GM12873 (cell line): ENCODE measurements around the gene IPO9.

Source experiments
- TF ChIP-seq, protein P1 (sequence below): IDR thresholded peaks from 2 replicates; pipeline ENCODE4 v1.5.1; 2012; ENCODE audit warnings: low read depth, mild to moderate bottlenecking, moderate library complexity, low read length, control low read depth; ENCODE audit not compliant: insufficient read depth; ENCODE audit errors: missing control alignments

IPO9 gene

GRCh38 chr1:201828820-201829774 is at the start of gene IPO9:
Gene IPO9, plus strand, starts transcription at chr1:201829157. Its CDS starts 53 bp downstream, at chr1:201829210.
- TF ChIP-seq, protein P1, sequence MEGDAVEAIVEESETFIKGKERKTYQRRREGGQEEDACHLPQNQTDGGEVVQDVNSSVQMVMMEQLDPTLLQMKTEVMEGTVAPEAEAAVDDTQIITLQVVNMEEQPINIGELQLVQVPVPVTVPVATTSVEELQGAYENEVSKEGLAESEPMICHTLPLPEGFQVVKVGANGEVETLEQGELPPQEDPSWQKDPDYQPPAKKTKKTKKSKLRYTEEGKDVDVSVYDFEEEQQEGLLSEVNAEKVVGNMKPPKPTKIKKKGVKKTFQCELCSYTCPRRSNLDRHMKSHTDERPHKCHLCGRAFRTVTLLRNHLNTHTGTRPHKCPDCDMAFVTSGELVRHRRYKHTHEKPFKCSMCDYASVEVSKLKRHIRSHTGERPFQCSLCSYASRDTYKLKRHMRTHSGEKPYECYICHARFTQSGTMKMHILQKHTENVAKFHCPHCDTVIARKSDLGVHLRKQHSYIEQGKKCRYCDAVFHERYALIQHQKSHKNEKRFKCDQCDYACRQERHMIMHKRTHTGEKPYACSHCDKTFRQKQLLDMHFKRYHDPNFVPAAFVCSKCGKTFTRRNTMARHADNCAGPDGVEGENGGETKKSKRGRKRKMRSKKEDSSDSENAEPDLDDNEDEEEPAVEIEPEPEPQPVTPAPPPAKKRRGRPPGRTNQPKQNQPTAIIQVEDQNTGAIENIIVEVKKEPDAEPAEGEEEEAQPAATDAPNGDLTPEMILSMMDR: peak; percentile 89

DNA sequence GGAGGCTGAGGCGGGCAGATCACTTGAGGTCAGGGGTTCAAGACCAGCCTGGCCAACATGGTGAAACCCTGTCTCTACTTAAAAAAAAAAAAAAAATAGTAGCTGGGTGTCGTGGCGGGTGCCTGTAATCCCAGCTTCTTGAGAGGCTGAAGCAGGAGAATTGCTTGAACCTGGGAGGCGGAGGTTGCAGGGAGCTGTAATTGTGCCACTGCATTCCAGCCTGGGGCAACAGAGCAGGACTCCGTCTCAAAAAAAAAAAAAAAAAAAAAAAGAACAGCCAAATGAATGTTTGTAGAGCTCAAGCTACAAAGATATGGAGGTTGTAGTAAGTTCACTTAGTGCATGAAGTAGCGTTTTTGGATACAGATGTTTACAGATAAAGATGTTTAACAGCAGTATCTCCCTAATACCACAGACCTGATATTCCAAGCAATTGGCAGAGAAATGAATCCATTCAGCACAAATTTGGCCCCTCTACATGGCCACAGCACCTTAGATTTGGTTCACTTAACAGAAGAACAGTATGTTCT is 49.5 kb upstream of the IPO9 start:
- TF ChIP-seq, protein P1: no peak

GRCh38 chr1:201780952-201781351 is 48.0 kb upstream of the IPO9 start:
- TF ChIP-seq, protein P1: no peak

DNA sequence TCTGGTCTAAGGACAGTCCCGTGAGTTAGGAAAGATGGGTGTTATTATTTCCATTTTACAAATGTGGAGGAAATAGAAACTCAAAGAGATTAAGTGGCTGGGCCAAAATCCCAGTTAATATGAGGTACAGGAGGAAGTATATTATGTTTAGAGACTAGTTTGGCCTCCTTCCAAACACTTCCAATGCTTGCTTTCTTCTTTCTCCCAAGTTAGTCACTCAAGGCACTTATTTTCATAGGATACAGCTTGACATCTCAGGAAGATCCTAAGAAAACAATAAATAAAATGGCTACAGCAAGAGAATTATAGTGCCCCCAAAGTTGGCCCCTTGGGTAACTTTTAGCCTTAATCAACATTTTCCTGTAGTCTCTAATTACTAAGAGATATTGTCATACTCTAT is 47.5 kb upstream of the IPO9 start:
- TF ChIP-seq, protein P1: no peak

DNA sequence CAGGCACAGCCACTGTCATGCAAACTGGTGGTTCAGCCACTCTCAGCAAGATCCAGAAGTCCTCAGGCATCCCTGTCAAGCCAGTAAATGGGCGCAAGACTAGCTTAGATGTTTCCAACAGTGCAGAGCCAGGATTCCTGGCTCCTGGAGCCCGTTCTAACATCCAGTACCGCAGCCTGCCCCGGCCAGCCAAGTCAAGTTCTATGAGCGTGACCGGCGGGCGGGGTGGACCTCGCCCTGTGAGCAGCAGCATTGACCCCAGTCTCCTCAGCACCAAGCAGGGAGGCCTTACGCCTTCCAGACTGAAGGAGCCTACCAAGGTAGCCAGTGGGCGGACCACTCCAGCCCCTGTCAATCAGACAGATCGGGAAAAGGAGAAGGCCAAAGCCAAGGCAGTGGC is 46.6 kb upstream of the IPO9 start:
- TF ChIP-seq, protein P1: no peak

DNA sequence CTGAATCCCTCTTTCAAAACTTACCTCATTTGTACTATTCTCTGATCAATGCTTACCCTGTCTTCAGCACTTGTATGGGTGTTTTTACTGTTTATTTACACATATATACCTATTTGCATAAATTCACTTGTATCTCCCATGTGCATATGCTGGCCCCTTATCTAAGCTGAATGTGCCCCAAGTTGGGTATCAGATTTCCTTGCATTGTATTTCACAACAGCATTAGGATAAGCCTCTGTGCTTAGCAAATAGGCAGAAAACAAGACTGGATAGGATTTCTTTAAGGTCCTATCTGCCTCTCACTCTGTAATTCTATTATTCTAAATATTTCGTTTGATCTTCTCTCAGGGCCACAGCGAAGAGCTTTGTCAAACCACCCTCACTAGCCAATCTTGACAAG is 45.9 kb upstream of the IPO9 start:
- TF ChIP-seq, protein P1: no peak

DNA sequence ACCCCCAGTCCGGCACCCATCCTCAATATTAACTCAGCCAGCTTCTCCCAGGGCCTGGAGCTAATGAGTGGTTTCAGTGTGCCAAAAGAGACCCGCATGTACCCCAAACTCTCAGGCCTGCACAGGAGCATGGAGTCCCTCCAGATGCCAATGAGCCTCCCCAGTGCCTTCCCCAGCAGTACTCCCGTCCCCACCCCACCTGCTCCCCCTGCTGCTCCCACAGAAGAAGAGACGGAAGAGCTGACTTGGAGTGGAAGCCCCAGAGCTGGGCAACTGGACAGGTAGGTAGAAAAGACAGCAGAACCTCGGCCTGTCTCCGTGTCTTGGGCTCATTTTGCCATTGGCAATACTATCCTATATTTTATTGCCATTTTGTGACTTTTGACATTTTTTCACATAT is 45.4 kb upstream of the IPO9 start:
- TF ChIP-seq, protein P1: peak; percentile 4
